ENCODE data around the gene CC2D2A.
"Not testable (repeated sequence)": the region's sequence is repeated elsewhere in the genome, so short reads cannot be mapped to it uniquely, and the experiment has no call there.

The CC2D2A gene

DNA sequence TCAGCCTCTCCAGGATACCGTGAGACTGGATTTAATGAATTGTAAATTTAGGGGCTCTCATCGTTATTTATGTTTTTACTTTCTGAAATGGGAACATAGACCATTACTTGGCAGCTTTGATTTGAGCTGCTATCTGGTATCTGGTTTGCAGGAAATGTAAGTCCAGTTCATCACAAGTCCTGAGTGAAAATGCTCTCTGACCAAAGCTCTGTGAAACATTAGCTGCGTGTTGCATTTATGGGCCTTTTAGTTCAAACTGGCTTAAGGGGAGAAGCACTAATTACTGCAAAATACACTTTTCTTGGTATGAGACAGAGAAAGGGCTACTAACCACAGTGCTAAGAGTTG lies 420 bp downstream of the CC2D2A start:
- no peak for DNase-seq

DNA sequence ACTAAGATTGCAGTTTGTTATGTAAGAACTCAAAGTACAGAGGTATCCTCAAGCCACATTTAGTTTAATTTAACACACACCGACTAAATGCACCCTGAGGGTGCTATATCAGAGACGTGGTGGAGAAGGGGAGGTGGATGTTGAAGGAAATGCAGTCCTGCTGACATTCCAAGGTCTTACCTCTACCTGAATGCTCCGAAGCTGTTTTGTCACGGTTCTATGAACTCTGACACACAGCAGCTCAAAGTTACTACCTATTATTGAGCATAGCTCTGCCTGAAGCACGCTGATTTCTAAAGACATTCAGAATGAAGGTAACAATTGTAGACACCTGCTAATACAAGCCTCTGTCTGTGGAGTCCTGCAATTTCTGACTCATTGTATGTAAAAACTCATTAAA lies 6.7 kb downstream of the CC2D2A start:
- no peak for DNase-seq

DNA sequence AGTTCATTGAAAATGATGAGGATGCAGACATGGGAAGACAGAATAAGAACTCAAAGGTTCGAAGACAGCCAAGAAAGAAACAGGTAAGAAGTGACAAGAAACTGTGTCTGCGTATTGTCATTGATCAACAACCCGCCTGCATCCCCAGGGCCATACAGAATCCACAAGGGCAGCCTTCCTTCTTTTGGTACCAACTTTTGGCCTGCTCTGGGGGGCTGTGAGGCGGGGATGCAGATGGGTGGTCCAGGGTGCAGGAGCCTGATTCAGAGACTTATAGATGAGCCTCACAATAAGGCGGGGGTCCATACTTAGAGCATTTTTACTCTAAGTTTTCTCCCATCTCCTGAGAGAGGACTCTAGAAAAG lies 9.0 kb downstream of the CC2D2A start:
- DNase-seq, result no peak

DNA sequence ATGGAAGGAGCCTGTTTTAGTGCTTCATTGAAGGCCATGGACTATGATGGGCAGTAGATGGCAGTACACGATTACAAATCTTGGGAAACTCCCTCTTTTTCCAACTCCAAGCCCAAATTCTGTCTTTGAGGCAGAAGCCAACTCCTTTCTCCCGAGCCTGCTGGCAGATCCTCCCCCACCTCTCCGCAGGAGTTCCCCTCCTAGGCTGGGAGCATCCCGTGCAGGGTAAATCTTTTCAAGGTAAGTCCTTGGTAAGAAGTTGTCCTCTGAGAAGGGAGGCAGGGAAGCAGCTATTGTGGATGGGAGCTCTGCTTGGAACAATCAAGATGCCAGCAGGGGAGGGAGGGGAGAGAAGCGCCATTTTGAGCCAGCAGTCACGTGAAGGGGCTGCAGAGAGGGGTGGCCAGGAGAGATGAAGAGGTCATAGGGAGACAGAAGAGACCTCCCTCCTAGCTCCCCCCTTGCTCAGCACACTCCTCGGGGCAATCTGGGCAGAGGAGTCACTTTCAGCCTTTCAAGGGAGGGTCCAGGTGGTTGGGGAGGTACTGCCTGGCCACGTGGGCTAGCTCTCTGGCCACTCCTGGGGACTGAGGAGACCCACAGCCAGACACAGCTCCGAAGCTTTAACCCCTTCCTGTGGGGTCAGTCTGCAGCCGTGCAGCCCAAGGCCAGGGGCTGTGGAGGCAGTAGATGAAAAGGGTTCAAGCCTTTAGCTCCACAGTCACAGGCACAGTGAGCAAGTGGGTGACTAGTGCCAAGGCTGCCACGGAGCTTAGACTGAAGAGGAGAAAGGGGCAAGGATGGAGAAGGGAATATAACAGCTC lies 9.6 kb downstream of the CC2D2A start:
- DNase-seq, result peak; percentile 81 to 85

DNA sequence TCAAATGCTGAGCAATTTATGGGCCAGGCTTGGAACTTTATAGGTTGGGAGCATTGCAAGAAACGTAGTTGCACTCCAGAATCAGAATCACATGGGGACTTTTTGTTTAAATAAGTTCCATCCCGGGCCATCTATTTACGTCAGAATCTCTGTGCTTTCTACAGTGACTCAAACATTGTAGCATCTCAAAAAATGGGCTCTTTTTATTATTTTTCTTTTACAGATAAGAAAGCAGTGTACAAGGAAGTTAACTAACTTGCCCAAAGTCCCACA lies 10.2 kb downstream of the CC2D2A start:
- DNase-seq, result no peak

DNA sequence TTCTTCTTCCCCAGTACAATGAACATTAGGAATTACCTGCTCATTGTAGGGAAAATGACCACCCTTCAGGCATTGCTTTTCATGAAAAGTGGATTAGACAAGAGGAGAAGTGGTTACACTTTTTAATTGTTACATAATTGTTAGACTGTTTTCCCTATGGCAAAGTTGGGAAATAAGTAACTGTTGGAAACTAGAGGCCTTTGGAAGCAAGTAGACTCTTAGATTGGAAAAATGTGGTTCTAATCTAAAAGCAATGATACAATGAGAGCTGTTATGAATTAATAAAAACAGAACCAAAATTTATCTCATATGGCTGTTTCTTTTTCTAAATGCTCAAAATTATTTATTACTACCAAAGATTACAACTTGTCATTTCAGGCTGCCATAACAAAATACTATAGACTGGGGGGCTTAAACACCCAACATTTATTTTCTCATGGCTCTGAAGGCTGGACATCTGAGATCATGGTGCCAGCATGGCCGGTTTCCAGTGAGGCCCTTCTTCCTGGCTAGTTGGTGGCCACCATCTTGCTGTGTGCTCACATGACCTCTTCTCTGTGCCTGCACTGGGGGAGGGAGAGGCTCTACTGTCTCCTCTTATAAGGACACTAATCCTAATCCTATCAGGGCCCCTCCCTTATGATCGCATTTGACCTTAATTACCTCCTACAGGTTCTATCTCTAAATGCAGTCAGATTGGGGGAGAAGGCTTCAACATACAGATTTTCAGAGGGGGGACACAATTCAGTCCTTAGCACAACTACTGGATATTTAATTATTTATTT lies 12.5 kb downstream of the CC2D2A start:
- no peak for DNase-seq

DNA sequence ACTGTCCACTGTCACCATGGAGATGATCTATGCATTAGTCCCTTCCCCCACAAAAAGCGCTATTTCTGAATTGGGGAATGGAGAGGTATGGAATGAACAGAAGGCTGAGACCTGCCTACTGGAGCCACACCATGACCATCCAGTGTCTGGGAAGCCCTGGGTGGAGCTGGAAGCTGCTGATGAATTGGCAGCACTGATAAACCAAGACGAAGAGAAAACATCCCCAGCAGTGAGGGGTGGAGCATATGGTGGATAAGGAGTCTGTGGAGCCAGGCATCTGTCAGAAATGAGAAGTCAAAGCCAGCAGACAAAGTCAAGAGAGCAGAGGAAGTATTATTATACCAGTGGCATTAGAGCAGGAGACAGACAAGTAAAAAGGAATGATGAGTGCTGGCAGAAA lies 13.2 kb downstream of the CC2D2A start:
- no peak for DNase-seq

DNA sequence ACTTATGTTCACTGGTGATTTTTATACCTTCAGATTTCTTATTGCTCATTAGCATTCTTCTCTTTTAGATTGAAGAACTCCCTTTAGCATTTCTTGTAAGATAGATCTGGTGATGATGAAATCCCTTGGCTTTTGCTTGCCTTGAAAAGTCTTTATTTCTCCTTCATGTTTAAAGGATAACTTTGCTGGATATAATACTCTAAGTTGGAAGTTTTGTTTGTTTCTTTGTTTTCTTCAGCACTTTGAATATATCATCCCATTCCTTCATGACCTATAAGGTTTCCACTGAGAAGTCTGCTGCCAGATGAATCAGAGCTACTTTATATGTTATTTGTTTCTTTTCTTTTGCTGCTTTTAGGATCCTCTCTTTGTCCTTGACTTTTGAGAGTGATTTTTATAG lies 18.5 kb downstream of the CC2D2A start:
- no peak for DNase-seq

DNA sequence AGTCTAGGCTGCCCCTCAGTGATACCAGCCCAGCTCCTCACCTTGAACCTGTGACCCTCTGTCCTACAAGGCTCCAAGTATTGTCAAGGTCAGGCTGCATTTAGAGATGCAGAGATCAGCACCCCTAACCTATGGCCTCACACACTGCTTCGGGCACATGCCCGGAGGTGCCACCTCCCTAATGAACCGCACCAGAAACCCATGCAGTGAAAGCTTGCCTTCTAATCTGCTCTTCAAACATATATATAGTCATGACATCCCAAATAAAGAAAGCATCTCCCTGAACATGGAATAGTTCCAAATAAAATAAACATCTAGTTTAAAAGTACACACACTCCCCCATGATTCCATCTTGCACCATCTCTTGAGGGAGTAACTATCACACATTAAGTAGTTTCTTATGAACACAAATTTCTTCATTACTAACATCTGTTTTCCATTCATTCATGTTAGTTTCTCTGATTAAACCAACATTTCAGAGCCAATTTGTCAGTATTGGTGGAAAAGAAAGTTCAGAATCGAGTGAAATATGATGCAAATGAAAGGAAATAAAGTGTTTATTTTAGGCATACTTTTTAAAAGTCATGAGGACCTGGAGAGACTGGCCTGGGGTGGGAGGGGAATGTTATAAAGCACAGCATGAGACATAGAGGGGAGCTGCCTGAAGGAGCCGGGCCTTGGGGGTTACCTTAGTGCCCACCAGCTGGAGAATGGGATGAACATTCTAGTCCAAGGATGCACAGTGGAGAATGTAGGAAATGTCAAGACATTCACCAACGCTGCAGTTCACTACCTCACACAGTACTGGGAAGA lies 19.2 kb downstream of the CC2D2A start:
- DNase-seq, result no peak

DNA sequence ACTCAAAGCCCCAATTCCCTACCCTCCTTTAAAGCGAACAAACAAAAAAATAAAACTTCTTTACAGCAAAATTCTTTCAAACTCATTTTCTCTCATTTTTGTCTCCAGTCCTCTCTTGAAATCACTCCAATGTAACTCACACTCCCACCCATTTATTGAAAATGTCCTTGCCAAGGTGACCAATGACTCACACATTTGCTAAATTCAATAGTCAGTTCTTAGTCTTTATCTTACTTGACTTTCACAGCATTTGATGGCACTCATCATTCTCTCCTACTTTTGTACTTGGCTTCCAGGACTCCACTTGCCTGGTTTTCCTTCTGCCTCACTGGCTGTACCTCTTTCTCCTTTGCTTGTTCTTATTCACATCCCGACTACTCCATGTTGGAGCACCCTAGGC lies 19.9 kb downstream of the CC2D2A start:
- DNase-seq, result no peak

DNA sequence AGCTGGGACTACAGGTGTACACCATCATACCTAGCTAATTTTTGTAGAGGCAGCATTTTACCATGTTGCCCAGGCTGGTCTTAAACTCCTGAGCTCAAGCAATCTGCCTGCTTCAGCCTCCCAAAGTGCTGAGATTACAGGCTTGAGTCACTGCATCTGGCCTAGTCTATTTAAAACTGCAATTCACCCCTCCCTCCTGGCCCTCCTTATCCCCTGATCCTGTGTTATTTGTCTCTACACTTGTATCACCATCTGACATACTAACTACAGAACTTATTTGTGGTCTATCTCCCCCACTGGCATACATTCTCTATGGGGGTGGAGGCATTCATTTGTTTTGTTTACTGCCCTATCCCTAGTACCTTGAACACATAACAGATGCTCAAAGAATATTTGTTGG lies 23.7 kb downstream of the CC2D2A start:
- no peak for DNase-seq

DNA sequence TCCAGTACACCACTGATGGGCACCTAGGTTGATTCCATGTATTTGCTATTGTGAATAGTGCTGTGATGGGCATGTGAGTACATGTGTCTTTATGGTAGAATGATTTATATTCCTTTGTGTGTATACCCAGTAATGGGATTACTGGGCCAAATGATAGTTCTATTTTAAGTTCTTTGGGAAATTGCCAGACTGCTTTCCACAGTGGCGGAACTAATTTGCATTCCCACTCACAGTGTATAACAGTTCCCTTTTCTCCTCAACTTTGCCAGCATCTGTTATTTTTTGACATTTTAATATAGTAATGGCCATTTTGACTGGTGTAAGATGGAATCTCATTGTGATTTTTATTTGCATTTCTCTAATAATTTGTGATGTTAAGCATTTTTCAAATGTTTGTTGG lies 25.9 kb downstream of the CC2D2A start:
- peak in 1 of 2 experiments; percentile 12 for DNase-seq

DNA sequence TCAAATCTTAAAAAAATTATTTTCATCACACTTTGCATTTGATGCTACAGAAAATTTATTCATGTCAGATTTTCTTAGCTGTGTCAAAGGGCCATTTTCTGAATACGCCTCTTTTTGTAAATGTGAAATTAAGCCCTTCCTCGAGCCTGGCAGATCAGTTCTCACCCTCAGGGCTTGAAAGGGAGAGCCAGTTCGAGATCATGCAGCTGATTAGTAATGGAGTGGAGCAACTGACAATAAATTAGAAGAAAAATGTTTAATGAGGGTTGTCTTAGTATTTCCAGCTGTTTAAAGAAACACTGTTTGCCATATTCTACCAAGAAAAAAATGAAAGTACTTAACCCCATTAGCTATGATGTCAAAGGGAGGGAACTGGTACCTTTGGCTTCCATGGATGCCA lies 28.7 kb downstream of the CC2D2A start:
- no peak for DNase-seq

DNA sequence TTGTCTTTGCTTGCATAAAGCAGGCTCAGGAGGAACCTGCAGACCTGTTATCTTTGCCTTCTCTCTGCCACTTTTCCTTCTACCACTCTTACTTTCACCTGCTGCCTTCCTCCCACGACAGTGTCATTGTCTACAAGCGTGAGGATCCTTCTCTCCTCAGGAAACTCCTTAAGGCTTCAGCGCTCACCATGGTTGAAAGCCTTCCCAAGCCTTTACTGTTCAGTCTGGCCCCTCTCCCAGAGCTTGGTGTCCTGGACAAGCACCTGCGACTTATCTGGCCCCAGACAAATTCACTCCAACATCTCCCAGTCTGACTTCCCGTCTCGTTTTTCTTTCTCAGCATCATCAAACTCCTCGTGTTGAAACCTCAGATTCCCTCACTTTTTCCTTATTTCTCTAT lies 31.0 kb downstream of the CC2D2A start:
- no peak for DNase-seq

DNA sequence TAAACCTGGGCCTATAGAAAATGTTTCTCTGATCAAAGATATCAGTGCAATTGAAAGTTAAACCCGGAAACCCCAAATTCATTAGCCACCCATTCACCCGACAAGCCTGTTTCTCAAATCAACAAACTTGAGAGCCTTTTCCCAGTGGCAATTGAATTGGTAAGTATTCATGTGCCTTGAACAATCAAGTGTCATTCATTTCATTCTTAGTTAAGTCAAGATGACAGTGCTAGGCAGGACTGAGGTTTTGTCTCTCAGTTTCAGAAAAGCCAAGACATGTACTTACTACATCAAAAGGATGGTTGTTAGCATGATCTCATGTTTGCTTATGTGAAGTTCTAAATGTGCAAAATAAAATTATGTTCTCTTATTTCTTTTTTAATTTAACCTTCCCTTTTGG lies 32.3 kb downstream of the CC2D2A start:
- no peak for DNase-seq

DNA sequence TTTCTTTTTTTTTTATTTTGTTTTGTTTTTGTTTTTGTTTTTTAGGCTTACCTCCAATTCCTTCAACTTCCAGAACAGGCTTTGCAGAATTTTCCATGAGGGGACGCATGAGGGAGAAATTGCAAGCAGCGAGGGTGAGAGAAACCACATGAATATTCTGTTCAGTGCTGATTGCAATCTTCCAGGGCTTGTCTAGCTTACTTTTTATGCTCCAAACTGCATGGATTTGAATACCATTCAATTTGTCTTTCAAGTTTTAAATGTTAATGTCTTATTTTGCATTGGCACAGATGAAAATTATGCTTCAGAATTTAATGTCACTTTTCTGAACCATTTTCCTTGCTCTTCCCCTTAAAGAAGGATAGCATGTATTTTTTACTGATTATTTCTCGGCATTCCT lies 32.7 kb downstream of the CC2D2A start:
- DNase-seq, result no peak

DNA sequence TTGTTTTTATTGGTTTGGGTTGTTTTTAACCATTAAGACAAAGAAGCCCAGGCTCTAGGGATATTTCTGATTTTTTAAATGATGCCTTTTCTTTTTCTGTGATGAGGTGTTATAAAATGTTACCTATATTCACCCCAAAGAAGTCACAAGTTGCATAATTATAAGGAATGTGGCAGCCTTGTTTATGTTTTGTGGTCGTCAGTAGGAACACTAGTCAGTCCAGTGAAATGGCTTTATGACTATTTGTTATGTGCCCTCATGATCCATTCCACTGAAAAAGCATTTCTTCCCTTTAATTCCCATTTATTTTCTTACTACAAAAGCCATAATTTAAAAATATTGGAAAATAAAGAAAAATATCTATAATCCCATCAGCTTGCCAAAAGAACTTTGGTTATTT lies 34.4 kb downstream of the CC2D2A start:
- no peak for DNase-seq

DNA sequence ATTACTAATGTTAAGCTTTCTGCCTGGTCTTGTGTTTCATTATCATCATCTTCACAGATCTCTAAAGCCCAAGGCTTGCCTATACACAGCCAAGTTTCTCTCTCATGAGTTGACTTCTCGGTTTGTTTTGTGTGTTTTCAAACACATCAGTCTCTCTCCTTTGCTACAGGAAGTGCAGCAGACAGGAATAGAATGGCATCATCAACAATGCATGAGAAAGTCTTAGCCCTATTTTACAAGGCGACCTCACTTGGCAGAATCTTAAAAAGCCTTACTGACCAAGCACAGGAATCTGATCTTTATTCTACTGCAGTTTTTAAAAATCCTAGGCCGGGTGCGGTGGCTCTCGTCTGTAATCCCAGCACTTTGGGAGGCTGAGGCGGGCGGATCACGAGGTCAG lies 36.8 kb downstream of the CC2D2A start:
- no peak for DNase-seq

DNA sequence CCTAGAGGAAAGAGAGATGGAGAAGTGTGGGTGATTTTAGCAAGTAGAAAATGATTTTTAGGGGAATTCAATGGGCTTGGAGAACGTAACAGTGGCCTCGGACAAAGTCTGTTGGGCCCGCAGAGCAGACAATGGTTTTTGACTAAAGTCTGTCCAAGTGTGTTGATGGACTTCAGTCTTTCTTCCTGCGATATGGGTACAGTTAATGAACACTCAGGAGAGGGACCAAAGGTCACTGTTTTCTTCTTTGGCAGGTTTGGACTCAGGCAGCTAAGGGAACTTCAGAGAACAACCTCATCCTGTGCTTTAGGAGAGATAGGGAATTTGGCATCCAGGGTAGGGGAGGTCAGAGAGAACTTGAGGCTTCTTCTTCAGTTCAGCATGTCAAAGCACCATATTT lies 38.0 kb downstream of the CC2D2A start:
- DNase-seq, result no peak

DNA sequence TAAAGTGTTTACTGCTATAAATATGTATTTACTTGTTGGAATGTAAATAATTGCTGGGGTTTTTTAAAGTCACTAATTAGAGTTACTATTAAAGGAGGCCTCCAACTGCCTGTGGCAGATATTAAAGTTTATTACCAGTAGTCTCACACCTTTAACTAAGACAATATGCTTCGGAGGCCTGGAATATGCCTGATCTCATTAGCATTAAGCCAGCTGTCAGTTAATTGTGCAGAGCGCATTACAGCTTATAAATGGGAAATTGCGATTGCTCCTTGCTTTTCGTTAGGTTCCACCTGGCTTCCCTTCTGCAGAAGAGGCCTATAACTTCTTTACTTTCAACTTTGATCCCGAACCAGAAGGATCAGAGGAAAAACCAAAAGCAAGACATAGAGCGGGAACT lies 41.3 kb downstream of the CC2D2A start:
- no peak for DNase-seq

DNA sequence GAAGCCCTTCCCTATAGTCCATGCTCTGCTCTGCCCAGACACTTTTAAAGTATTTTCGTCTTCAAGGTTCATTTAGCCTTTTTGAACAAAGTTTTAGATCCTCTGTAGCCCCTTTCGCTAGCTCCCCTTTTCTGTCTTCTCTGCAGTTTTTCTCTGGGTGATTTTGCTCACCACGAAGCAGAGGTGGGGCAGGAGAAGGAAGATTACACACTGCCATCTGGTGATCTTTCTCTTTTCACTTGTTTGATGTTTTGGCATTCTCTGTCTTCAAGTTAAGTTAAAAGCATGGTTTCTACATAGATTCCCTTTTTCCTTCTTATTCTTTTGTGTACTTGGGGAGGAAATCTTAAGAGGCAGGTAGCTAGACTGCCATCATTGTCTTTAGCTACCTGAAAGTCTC lies 43.9 kb downstream of the CC2D2A start:
- no peak for DNase-seq

DNA sequence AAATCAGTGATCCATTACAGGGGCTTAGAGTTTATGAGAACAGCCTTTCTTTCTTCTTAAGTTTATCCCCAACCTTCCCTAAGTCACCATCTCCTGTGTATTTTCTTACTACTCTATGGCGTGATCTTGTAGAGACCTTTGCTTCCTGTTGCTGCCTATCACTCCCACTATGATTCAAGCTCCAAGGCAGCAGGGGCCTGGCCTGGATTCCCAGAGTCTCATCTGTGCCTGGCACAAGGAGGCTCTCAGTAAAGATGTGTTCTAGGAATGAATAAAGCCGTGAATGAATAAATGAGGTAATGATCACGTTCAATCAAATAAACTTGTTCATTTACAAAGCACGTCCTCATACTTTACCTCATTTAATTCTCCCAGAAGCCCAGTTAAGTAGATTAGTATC lies 45.4 kb downstream of the CC2D2A start:
- no peak for DNase-seq

DNA sequence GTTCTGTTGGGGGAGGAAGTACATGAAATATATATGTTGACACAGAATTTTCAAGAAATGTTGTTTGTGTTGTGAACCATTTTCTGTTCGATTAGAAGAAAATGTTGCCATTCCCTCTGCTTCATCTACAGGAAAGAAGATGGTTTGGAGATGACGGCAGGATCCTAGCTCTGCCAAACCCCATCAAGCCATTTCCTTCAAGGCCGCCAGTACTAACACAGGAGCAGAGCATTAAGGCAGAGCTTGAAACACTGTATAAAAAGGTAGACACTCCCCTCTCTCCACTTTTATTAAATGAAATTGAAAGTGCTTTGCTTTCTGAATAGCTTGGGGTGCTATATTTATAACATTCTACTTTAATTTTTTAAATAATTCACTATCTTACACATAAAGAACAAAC lies 46.8 kb downstream of the CC2D2A start:
- no peak for DNase-seq

DNA sequence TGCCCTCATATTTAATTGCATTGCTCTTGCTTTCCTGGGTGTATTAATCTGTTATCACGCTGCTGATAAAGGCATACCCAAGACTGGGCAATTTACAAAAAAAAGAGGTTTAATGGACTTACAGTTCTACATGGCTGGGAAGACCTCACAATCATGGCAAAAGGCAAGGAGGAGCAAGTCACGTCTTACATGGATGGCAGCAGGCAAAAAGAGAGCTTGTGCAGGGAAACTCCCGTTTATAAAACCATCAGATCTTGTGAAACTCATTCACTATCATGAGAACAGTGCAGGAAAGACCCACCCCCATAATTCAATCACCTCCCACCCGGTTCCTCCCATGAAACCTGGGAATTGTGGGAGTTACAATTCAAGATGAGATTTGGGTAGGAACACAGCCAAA lies 48.0 kb downstream of the CC2D2A start:
- DNase-seq, result not testable (repeated sequence)

Measured in NCI-H2081 (cell line).